A549 (cell line): ENCODE measurements around the gene CLN6. TPM values are rescaled to one million over a fixed set of nuclear protein-coding genes. Genes with fewer than 3 reads are reported as not detected.

Experiments
- ATAC-seq, 2 experiments: fragments of 200-7000 bp in 1 of 2; fragments of >200 bp in 1 of 2; cut with Nextera tagmentation in 1 of 2; cut with Tn5 transposase in 1 of 2; 3 replicates each; pipeline versions ENCODE4 v1.8.0 to v1.9.1; 2018 to 2020; ENCODE audit warnings: mild to moderate bottlenecking in 1 of 2, moderate library complexity in 1 of 2
- CTCF ChIA-PET: fragments of 300-600 bp; sonication (Branson Sonifier 250); formaldehyde crosslinking; extraction: SDS; loops from one replicate; lab custom pipeline; 2021; ENCODE audit warnings: antibody characterized with exemption, inconsistent platforms; lab: Yijun Ruan, JAX
- POLR2A ChIA-PET: fragments of 350-600 bp; formaldehyde crosslinking; extraction: SDS; loops from one replicate; lab custom pipeline; 2021; ENCODE audit warnings: antibody characterized with exemption, inconsistent platforms; lab: Yijun Ruan, JAX
- DNase-seq, 2 experiments: peaks; one replicate each; pipeline versions ENCODE4 v3.0.0 to v3.0.0-alpha.2; 2011 to 2016; ENCODE audit warnings: low read depth in 1 of 2, low spot score in 1 of 2
- FAIRE-seq: peaks from 2 replicates; lab custom pipeline; 2011; peaks lifted over from hg19 to GRCh38; lab: Jason Lieb, UNC
- H3K27ac ChIP-seq, 2 experiments: fragments of >200 bp; sonication (Bioruptor Twin); formaldehyde crosslinking; 3 replicates each; pipeline ENCODE4 v1.5.1; 2016 to 2017
- H3K4me1 ChIP-seq: fragments of >200 bp; sonication (Bioruptor Twin); formaldehyde crosslinking; 3 replicates; pipeline ENCODE4 v1.6.1; 2016
- H3K4me2 ChIP-seq: fragments of >200 bp; sonication (Bioruptor Twin); formaldehyde crosslinking; 3 replicates; pipeline ENCODE4 v1.6.1; 2016
- H3K4me3 ChIP-seq: fragments of >200 bp; sonication (Bioruptor Twin); formaldehyde crosslinking; 3 replicates; pipeline ENCODE4 v1.5.1; 2016
- H3K9me3 ChIP-seq: fragments of >200 bp; sonication (Bioruptor Twin); formaldehyde crosslinking; 3 replicates; pipeline ENCODE4 v1.6.1; 2016
- BCL3 ChIP-seq: fragments of >200 bp; sonication (Bioruptor Twin); formaldehyde crosslinking; IDR thresholded peaks from 3 replicates; pipeline ENCODE4 v1.6.1; 2016
- BHLHE40 ChIP-seq: IDR thresholded peaks from 2 replicates; pipeline ENCODE4 v1.6.1; 2012; ENCODE audit warnings: low read depth, low read length, inconsistent platforms
- CBX8 ChIP-seq: fragments of 200-600 bp; sonication (generic); IDR thresholded peaks from 2 replicates; pipeline ENCODE4 v1.6.1; 2016
- E2F6 ChIP-seq: IDR thresholded peaks from 2 replicates; pipeline ENCODE4 v1.6.1; 2012; ENCODE audit warnings: low read depth, borderline replicate concordance
- EHF ChIP-seq: fragments of 250-450 bp; sonication (Bioruptor Pico); IDR thresholded peaks from 2 replicates; pipeline ENCODE4 v1.5.0; 2020; ENCODE audit warnings: mild to moderate bottlenecking
- ELK1 ChIP-seq: fragments of 150-350 bp; IDR thresholded peaks from 2 replicates; pipeline ENCODE4 v1.6.1; 2014; ENCODE audit warnings: low read depth, mild to moderate bottlenecking, low read length
- EP300 ChIP-seq, 2 experiments: fragments of >200 bp; sonication (Bioruptor Twin); formaldehyde crosslinking; IDR thresholded peaks; 2 replicates in 1 of 2; 3 replicates in 1 of 2; pipeline ENCODE4 v1.6.1; 2016 to 2017
- FOSB ChIP-seq: fragments of 250-450 bp; sonication (Bioruptor Pico); IDR thresholded peaks from 2 replicates; pipeline ENCODE4 v1.5.0; 2020; ENCODE audit warnings: mild to moderate bottlenecking, moderate library complexity
- FOSL2 ChIP-seq, 2 experiments: fragments of 450-650 bp in 1 of 2; fragments of >200 bp in 1 of 2; sonication (Bioruptor Twin) in 1 of 2; formaldehyde crosslinking; IDR thresholded peaks; 2 replicates each; pipeline versions ENCODE4 v1.5.0 to v1.6.1; 2016 to 2020; ENCODE audit warnings: mild to moderate bottlenecking in 1 of 2, moderate library complexity in 1 of 2
- FOXS1 ChIP-seq: fragments of 250-450 bp; sonication (Bioruptor Pico); IDR thresholded peaks from 2 replicates; pipeline ENCODE4 v1.5.0; 2020; ENCODE audit warnings: mild to moderate bottlenecking, moderate library complexity
- GATA3 ChIP-seq: IDR thresholded peaks from 2 replicates; pipeline ENCODE4 v1.6.1; 2012; ENCODE audit warnings: borderline replicate concordance
- HDAC2 ChIP-seq: fragments of 200-600 bp; sonication (generic); IDR thresholded peaks from 2 replicates; pipeline ENCODE4 v1.6.1; 2016
- HEYL ChIP-seq: fragments of 250-450 bp; sonication (Bioruptor Pico); IDR thresholded peaks from 2 replicates; pipeline ENCODE4 v1.8.0; 2021; ENCODE audit warnings: mild to moderate bottlenecking, moderate library complexity
- NPAS2 ChIP-seq: fragments of 250-450 bp; sonication (Bioruptor Pico); IDR thresholded peaks from 2 replicates; pipeline ENCODE4 v1.8.0; 2022; ENCODE audit warnings: mild to moderate bottlenecking, moderate library complexity, borderline replicate concordance
- POLR2A ChIP-seq: IDR thresholded peaks from 2 replicates; pipeline ENCODE4 v1.6.1; 2012; ENCODE audit warnings: mild to moderate bottlenecking, low read length
- POLR2AphosphoS2 ChIP-seq: conservative IDR thresholded peaks from 2 replicates; pipeline ENCODE4 v1.6.1; 2012; ENCODE audit warnings: low read length, improper control_type of control experiment, inconsistent platforms
- REST ChIP-seq: fragments of 200-600 bp; sonication (generic); IDR thresholded peaks from 2 replicates; pipeline ENCODE4 v1.6.1; 2016; ENCODE audit warnings: antibody characterized with exemption, mild to moderate bottlenecking, moderate library complexity
- ZFP36 ChIP-seq: fragments of 450-650 bp; IDR thresholded peaks from 2 replicates; pipeline ENCODE4 v1.6.1; 2014; ENCODE audit warnings: borderline replicate concordance; ENCODE audit not compliant: partially characterized antibody
- ZNF302 ChIP-seq: fragments of 250-450 bp; sonication (Bioruptor Pico); IDR thresholded peaks from 2 replicates; pipeline ENCODE4 v1.9.0; 2021; ENCODE audit warnings: inconsistent platforms, mild to moderate bottlenecking, moderate library complexity
- WGBS: methylation state at CpG from one replicate; pipeline ENCODE4 v1.1.6; 2017; ENCODE audit errors: missing lambda C conversion rate; 5-methylcytosine and 5-hydroxymethylcytosine counted together
- polyA plus RNA-seq, 4 experiments: library from polyadenylated mRNA; depleted of rRNA in 3 of 4; stranded (reverse); fragments of >200 nt; fragmentation: RNase III in 1 of 4; extraction: RNeasy Plus Mini Kit Qiagen cat#74134 plus additional on column Dnase treatment in 1 of 4; gene quantifications; 2 replicates in 3 of 4; 3 replicates in 1 of 4; pipeline ENCODE4 v1.2.3, GENCODE V29; 2011 to 2017
- TF ChIP-seq, protein P1 (sequence below): fragments of 450-650 bp; IDR thresholded peaks from 2 replicates; pipeline ENCODE4 v1.6.1; 2014; ENCODE audit warnings: antibody characterized with exemption

The CLN6 gene
- polyA plus RNA-seq, 2 of the 4 experiments (the other 2 are of a cell fraction), result 47.5 to 69.7 TPM

- H3K4me1 ChIP-seq, result peaks cover 4% of the 10 kb centered on the region; the same call in 1 of the 3 replicates
- no peak overlapping the region for H3K4me2 ChIP-seq
- ATAC-seq (no peak), FAIRE-seq (no peak), DNase-seq (no peak)
- no peak overlapping the region for H3K4me3 ChIP-seq
- H3K27ac ChIP-seq, result no peak overlapping the region
- 94% methylated on average over 12 of the region's 12 CpGs for WGBS
- ChIA-PET CTCF (interaction anchor here (0.5 to 1.0 kb wide), 3 partner anchors 9 to 1367 kb away, joined by 3 to 5 read pairs (median 4); no protein-coding TSS in a partner anchor), POLR2A (no interaction called here)
- no peaks in the 10 kb centered on the region for H3K9me3 ChIP-seq
- TF ChIP-seq, protein P1, sequence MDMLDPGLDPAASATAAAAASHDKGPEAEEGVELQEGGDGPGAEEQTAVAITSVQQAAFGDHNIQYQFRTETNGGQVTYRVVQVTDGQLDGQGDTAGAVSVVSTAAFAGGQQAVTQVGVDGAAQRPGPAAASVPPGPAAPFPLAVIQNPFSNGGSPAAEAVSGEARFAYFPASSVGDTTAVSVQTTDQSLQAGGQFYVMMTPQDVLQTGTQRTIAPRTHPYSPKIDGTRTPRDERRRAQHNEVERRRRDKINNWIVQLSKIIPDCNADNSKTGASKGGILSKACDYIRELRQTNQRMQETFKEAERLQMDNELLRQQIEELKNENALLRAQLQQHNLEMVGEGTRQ, result no peak
- TF ChIP-seq GATA3, result no peak
- TF ChIP-seq POLR2AphosphoS2, result no peak
- no peak for TF ChIP-seq FOXS1 (CRISPR knock-in tag)
- TF ChIP-seq EHF (CRISPR knock-in tag), result no peak
- TF ChIP-seq ZNF302, result no peak
- TF ChIP-seq BCL3, result no peak
- TF ChIP-seq HDAC2, result no peak
- TF ChIP-seq FOSB (CRISPR knock-in tag), result no peak
- no peak for TF ChIP-seq BHLHE40
- no peak for TF ChIP-seq ZFP36
- no peak for TF ChIP-seq FOSL2 (IDR thresholded peaks at IDR 0.05)
- TF ChIP-seq FOSL2 (CRISPR knock-in tag; IDR thresholded peaks at IDR 0.05), result no peak
- TF ChIP-seq E2F6, result no peak
- TF ChIP-seq POLR2A, result no peak
- TF ChIP-seq CBX8, result no peak
- TF ChIP-seq ELK1, result no peak
- no peak for TF ChIP-seq REST
- no peak for TF ChIP-seq NPAS2 (CRISPR knock-in tag)
- no peak for TF ChIP-seq HEYL (CRISPR knock-in tag)
- TF ChIP-seq EP300 (IDR thresholded peaks at IDR 0.05), result no peak
Observed at GRCh38 chr15:68206711-68207151, 22.8 kb downstream of the CLN6 start.
